DOHH2 (cell line): ENCODE results near the gene UGT2B17.
"Not testable (repeated sequence)": the region's sequence is repeated elsewhere in the genome, so short reads cannot be mapped to it uniquely, and the experiment has no call there.

ENCODE experiments used
- H3F3A ChIP-seq: fragments of 200-600 bp; sonication (generic), shearing (Covaris generic); 2 replicates; pipeline ENCODE4 v1.6.0; 2016; ENCODE audit warnings: antibody characterized with exemption, mild to moderate bottlenecking; ENCODE audit not compliant: control insufficient read depth, insufficient read depth
- H3K27ac ChIP-seq: fragments of 200-600 bp; sonication (generic); 2 replicates; pipeline ENCODE4 v1.5.1; 2014; ENCODE audit warnings: low read depth, mild to moderate bottlenecking, low read length, moderate library complexity
- H3K27me3 ChIP-seq: fragments of 200-600 bp; sonication (generic); 2 replicates; pipeline ENCODE4 v1.6.1; 2014; ENCODE audit warnings: mild to moderate bottlenecking, low read length, mixed read lengths; ENCODE audit not compliant: control insufficient read depth
- H3K36me3 ChIP-seq: fragments of 200-600 bp; sonication (generic); 2 replicates; pipeline ENCODE4 v1.6.1; 2014; ENCODE audit warnings: mild to moderate bottlenecking, low read length, moderate library complexity, mixed read lengths; ENCODE audit not compliant: control insufficient read depth
- H3K4me1 ChIP-seq: fragments of 200-600 bp; sonication (generic); 2 replicates; pipeline ENCODE4 v1.6.1; 2014; ENCODE audit warnings: mild to moderate bottlenecking, low read length, mixed read lengths; ENCODE audit not compliant: control insufficient read depth
- H3K4me2 ChIP-seq: fragments of 200-600 bp; sonication (generic); 2 replicates; pipeline ENCODE4 v1.6.0; 2014; ENCODE audit warnings: mild to moderate bottlenecking, low read length, moderate library complexity
- H3K4me3 ChIP-seq: fragments of 200-600 bp; sonication (generic); 2 replicates; pipeline ENCODE4 v1.5.1; 2014; ENCODE audit warnings: mild to moderate bottlenecking, low read length, mixed read lengths
- H3K79me2 ChIP-seq: fragments of 200-600 bp; sonication (generic); 2 replicates; pipeline ENCODE4 v1.6.1; 2014; ENCODE audit warnings: mild to moderate bottlenecking, low read length, mixed read lengths; ENCODE audit not compliant: control insufficient read depth
- H3K9me2 ChIP-seq: fragments of 200-600 bp; sonication (generic); replicated peaks from 2 replicates; pipeline ENCODE4 v1.6.1; 2014; ENCODE audit warnings: mild to moderate bottlenecking, low read length, mixed read lengths; ENCODE audit not compliant: control insufficient read depth
- H3K9me3 ChIP-seq: fragments of 200-600 bp; sonication (generic); 2 replicates; pipeline ENCODE4 v1.6.1; 2014; ENCODE audit warnings: antibody characterized with exemption, low read length, mixed read lengths; ENCODE audit not compliant: control insufficient read depth, insufficient read depth
- H4K20me1 ChIP-seq: fragments of 200-600 bp; sonication (generic); 2 replicates; pipeline ENCODE4 v1.6.0; 2014; ENCODE audit warnings: low read depth, mild to moderate bottlenecking, antibody characterized with exemption, low read length, moderate library complexity; ENCODE audit not compliant: control insufficient read depth, insufficient read depth
- EZH2phosphoT487 ChIP-seq: fragments of 200-600 bp; sonication (generic); IDR thresholded peaks from 2 replicates; pipeline ENCODE4 v1.6.1; 2017; ENCODE audit warnings: borderline replicate concordance, mild to moderate bottlenecking, antibody characterized with exemption, low read length, moderate library complexity, mixed read lengths
- TF ChIP-seq, protein P1 (sequence below): fragments of 200-600 bp; sonication (generic); IDR thresholded peaks from one replicate; pipeline ENCODE4 v1.5.1; 2014; ENCODE audit warnings: antibody characterized with exemption, mild to moderate bottlenecking, low read depth, low read length; ENCODE audit not compliant: poor library complexity, severe bottlenecking

Gene UGT2B17

DNA sequence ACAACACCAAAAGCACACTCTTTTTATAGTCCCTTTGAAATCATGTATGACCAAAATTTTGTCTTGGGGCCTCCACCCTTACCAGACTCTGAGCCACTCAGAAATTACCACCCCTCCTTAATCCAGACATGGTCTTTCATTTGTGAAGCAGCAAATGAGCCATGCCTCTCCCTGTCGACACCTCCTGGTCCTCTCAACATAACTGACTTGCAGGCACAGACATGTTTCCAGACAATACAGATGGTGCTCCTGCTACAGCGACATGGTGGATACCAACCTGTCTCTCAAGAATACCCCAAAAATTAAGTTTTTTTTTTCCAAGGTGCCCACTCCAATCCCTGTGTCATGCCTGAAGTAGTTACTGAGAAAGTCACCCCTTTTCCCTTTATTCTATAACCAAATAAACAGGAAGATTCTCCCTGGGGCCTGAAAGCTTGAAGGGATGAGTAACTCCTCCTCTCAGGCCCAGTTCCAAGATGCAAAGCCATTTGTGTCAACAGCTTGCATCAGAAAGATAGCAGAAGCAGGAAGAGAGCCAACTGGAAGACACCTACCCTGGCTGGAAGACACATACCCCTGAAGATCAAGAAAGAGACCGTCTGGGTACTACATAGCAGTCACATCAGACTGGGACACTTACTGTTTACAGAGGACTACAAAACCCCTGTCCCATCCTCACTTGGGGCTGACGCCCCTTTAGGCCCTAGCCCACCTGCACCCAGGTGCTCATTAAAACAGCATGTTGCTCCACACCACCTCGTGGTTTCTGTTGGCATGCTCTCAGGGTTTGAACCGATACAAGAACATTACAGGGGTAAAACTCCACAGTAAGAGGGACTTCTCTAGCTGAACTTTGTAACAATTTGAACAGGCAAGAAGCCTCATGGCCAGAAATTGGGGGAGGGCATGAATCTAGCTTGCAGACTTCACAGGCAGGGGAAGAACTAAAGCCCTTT, 5.5 kb upstream of the UGT2B17 start:
- Histone ChIP-seq H3K27me3 (no peaks in the 10 kb centered on the region), H3K4me3 (no peak overlapping the region), H3K36me3 (no peaks in the 10 kb centered on the region), H4K20me1 (no peaks in the 10 kb centered on the region), H3K27ac (no peak overlapping the region), H3F3A (no peaks in the 10 kb centered on the region), H3K79me2 (no peaks in the 10 kb centered on the region), H3K4me2 (no peak overlapping the region), H3K9me3 (peaks cover 3% of the 10 kb centered on the region; the same call in 1 of the 2 replicates), H3K9me2 (no peaks in the 10 kb centered on the region), H3K4me1 (no peaks in the 10 kb centered on the region)
- TF ChIP-seq, protein P1, sequence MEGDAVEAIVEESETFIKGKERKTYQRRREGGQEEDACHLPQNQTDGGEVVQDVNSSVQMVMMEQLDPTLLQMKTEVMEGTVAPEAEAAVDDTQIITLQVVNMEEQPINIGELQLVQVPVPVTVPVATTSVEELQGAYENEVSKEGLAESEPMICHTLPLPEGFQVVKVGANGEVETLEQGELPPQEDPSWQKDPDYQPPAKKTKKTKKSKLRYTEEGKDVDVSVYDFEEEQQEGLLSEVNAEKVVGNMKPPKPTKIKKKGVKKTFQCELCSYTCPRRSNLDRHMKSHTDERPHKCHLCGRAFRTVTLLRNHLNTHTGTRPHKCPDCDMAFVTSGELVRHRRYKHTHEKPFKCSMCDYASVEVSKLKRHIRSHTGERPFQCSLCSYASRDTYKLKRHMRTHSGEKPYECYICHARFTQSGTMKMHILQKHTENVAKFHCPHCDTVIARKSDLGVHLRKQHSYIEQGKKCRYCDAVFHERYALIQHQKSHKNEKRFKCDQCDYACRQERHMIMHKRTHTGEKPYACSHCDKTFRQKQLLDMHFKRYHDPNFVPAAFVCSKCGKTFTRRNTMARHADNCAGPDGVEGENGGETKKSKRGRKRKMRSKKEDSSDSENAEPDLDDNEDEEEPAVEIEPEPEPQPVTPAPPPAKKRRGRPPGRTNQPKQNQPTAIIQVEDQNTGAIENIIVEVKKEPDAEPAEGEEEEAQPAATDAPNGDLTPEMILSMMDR: no peak
- TF ChIP-seq EZH2phosphoT487: no peak

DNA sequence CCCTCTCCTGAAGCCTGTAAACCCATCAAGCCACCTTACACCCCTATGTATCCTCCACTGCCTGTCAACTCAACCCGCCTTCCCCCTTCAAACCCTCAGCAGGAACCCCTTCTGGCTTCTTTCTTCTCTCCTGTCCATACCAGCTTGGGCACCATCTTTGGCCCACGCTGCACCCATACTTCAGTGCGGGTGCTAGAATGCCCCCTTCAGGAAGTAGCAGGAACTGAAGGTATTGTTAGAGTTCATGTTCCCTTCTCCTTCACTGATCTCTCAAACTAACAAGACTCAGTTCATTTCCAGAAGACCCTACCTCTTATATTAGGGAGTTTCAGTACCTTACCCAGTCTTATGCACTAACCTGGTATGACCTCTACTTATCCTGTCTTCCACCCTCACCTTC, 1.5 kb upstream of the UGT2B17 start:
- H3K4me1 ChIP-seq: no peaks in the 10 kb centered on the region
- H3K4me2 ChIP-seq: no peak overlapping the region

DNA sequence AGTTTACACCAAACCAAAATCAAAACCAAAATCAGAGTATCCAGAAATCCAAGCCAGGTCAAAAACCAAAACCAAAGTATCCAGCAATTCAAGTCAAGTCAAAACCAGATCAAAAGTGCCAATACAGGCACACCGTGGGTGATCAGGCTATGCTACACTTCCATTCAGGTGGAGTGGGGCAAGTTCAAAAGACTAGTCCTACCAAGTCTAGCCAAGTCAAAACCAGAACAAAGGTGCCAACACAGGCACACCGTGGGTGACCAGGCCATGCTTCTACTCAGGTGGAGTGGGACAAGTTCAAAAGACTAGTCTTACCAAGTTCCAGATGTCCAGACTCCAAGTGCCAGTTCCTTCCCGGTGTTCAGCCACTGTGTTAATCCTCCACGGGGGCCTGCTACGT, 486 bp downstream of the UGT2B17 start:
- H3K9me2 ChIP-seq, H3K79me2 ChIP-seq, H3F3A ChIP-seq, H3K9me3 ChIP-seq, H3K36me3 ChIP-seq, H4K20me1 ChIP-seq, H3K27me3 ChIP-seq, H3K4me1 ChIP-seq, H3K27ac ChIP-seq, H3K4me2 ChIP-seq, H3K4me3 ChIP-seq: not testable (repeated sequence)

More for the DNA sequence above, 1.5 kb upstream of the UGT2B17 start:
- Histone ChIP-seq H3K27ac (no peak overlapping the region), H3K9me3 (peaks cover 3% of the 10 kb centered on the region; the same call in 1 of the 2 replicates), H3K9me2 (no peaks in the 10 kb centered on the region), H4K20me1 (no peaks in the 10 kb centered on the region), H3K36me3 (no peaks in the 10 kb centered on the region), H3F3A (no peaks in the 10 kb centered on the region), H3K4me3 (no peak overlapping the region), H3K79me2 (no peaks in the 10 kb centered on the region), H3K27me3 (no peaks in the 10 kb centered on the region)
- TF ChIP-seq, protein P1: peak; percentile 47
- TF ChIP-seq EZH2phosphoT487: no peak

DNA sequence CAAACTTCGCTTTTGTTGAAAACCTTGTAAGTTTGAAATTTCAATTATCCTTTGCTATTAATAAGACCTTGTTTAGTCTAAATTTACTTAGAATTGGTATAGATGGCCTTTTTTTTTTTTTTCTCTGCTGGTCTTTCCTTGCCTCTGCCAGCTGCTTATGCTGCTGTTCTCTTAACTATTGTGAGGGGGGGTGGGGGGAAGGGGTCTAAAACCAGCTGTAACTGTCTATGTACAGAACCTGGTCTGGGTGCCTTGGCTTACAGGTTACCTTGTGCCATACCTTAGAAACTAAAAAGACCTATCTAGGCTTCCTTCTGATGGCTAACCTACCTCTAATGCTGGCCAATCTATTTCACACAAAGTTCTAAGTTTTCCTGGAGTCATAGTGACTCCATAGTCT, 1.0 kb downstream of the UGT2B17 start:
- H3K4me2 ChIP-seq: no peak overlapping the region
- TF ChIP-seq, protein P1: no peak
- TF ChIP-seq EZH2phosphoT487: no peak
- H3K4me1 ChIP-seq: no peaks in the 10 kb centered on the region
- no peaks in the 10 kb centered on the region for H4K20me1 ChIP-seq
- no peaks in the 10 kb centered on the region for H3K79me2 ChIP-seq
- no peaks in the 10 kb centered on the region for H3F3A ChIP-seq
- no peaks in the 10 kb centered on the region for H3K36me3 ChIP-seq
- H3K9me2 ChIP-seq: no peaks in the 10 kb centered on the region
- H3K27me3 ChIP-seq: no peaks in the 10 kb centered on the region
- no peaks in the 10 kb centered on the region for H3K9me3 ChIP-seq
- no peak overlapping the region for H3K4me3 ChIP-seq
- H3K27ac ChIP-seq: no peak overlapping the region
